ENCODE measurements around the gene RELA. TPM values are rescaled to one million over a fixed set of nuclear protein-coding genes. Genes with fewer than 3 reads are reported as not detected.
A peak's percentile ranks its signal among the peaks of the same experiment; 100 is the strongest.

Gene RELA
- total and polyA plus RNA-seq, 2 of the 13 experiments (the other 11 are each of a cell fraction or from before 2014, with no cell fraction given) = 21.4 to 40.5 TPM

GRCh38 chr11:65612691-65613090, 50.0 kb downstream of the RELA start:
- peak overlapping the region; percentile 96 for H3K4me2 ChIP-seq (ENCODE audit: low read depth, low read length)
- H3K4me3 ChIP-seq (replicated peaks in 1 of 3; ENCODE audit: insufficient read depth in 1 of 3, low read depth in 2 of 3, low read length in 3 of 3) = peak overlapping the region; percentile 84 to 97 (median 94)
- in situ Hi-C loops (cut with HindIII; ENCODE audit: extremely low pct_ligation_motif_present, low pct_unique_long_range_greater_than_20kb) = loop anchor here (5.0 kb wide), 1 partner anchor 35 kb away; the partner anchor contains the start of gene EHBP1L1
- no peaks in the 10 kb centered on the region; a peak in 1 of 5 replicates for H3K27me3 ChIP-seq (ENCODE audit: control insufficient read depth in 1 of 2, insufficient read depth in 2 of 2, low read length in 2 of 2)
- WGBS (ENCODE audit: low lambda C conversion rate) = 47% methylated on average over 5 of the region's 7 CpGs
- ATAC-seq (no peak), FAIRE-seq (no peak), DNase-seq (ENCODE audit: low spot score) (no peak)
- peak overlapping the region; percentile 23 for H3K27ac ChIP-seq (ENCODE audit: extremely low read length, insufficient read depth, low read length)
- H3K36me3 ChIP-seq (replicated peaks in 1 of 2; ENCODE audit: control insufficient read depth in 1 of 2, insufficient read depth in 2 of 2, low read length in 2 of 2) = peaks cover 13 to 38% of the 10 kb centered on the region in 2 experiments; a peak in 4 of 5 replicates
- BruUV-seq (replicated peaks) = no TSS peak
- H3K79me2 ChIP-seq (ENCODE audit: insufficient read depth, low read length) = peaks cover 64% of the 10 kb centered on the region
- peaks cover 23% of the 10 kb centered on the region; the same call in 1 of the 2 replicates for H4K20me1 ChIP-seq (ENCODE audit: insufficient read depth, low read length)
- no peaks in the 10 kb centered on the region for H3K9me3 ChIP-seq (ENCODE audit: low read length)
- H2AFZ ChIP-seq (ENCODE audit: low read length) = no peak overlapping the region
- H3K4me1 ChIP-seq (ENCODE audit: insufficient read depth, low read length) = peaks cover 48% of the 10 kb centered on the region
- POLR2A ChIA-PET = interaction anchor here (0.6 to 4.3 kb wide), 9 partner anchors 10 to 99 kb away, joined by 3 to 48 read pairs (median 4); partner anchors contain the start of genes KAT5, SIPA1 and ZNRD2
- H3K9ac ChIP-seq (ENCODE audit: insufficient read depth, low read depth, low read length) = peak overlapping the region; percentile 95
- intact Hi-C loops (cut with micrococcal nuclease; ENCODE audit: unreplicated experiment) = no loop called here
- CTCF ChIA-PET (ENCODE audit: low intra/inter-chr PET ratio, low total read pairs) = no interaction called here
- TF ChIP-seq HIVEP1 (CRISPR knock-in tag; IDR thresholded peaks at IDR 0.05) (0 out of 2 replicates have a peak, but pooled peaks have one; percentile 18), DZIP1 (CRISPR knock-in tag; IDR thresholded peaks at IDR 0.05) (no peak), ZNF629 (CRISPR knock-in tag; conservative IDR thresholded peaks at IDR 0.05) (no peak), ZNF883 (CRISPR knock-in tag; IDR thresholded peaks at IDR 0.05; ENCODE audit: not compliant biosample characterization) (no peak), RXRA (CRISPR knock-in tag; IDR thresholded peaks at IDR 0.05) (0 out of 2 replicates have a peak, but pooled peaks have one; percentile 15), HNF4A (CRISPR knock-in tag; IDR thresholded peaks at IDR 0.05) (0 out of 2 replicates have a peak, but pooled peaks have one; percentile 2), TRIM22 (IDR thresholded peaks at IDR 0.05) (no peak), ZSCAN20 (CRISPR knock-in tag; IDR thresholded peaks at IDR 0.05; ENCODE audit: borderline replicate concordance) (no peak), ZNF234 (CRISPR knock-in tag; conservative IDR thresholded peaks at IDR 0.05) (no peak), RFX5 (IDR thresholded peaks at IDR 0.05; ENCODE audit: low read depth, low read length) (no peak), ZNF20 (CRISPR knock-in tag; IDR thresholded peaks at IDR 0.05) (no peak), MAZ (IDR thresholded peaks at IDR 0.05; ENCODE audit: borderline replicate concordance, low read depth, low read length) (no peak), MAZ (CRISPR knock-in tag; IDR thresholded peaks at IDR 0.05; ENCODE audit: low read depth) (no peak)
- TF ChIP-seq, protein P1, sequence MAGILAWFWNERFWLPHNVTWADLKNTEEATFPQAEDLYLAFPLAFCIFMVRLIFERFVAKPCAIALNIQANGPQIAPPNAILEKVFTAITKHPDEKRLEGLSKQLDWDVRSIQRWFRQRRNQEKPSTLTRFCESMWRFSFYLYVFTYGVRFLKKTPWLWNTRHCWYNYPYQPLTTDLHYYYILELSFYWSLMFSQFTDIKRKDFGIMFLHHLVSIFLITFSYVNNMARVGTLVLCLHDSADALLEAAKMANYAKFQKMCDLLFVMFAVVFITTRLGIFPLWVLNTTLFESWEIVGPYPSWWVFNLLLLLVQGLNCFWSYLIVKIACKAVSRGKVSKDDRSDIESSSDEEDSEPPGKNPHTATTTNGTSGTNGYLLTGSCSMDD (CRISPR knock-in tag; IDR thresholded peaks at IDR 0.05) = no peak
- TF ChIP-seq, protein P2, sequence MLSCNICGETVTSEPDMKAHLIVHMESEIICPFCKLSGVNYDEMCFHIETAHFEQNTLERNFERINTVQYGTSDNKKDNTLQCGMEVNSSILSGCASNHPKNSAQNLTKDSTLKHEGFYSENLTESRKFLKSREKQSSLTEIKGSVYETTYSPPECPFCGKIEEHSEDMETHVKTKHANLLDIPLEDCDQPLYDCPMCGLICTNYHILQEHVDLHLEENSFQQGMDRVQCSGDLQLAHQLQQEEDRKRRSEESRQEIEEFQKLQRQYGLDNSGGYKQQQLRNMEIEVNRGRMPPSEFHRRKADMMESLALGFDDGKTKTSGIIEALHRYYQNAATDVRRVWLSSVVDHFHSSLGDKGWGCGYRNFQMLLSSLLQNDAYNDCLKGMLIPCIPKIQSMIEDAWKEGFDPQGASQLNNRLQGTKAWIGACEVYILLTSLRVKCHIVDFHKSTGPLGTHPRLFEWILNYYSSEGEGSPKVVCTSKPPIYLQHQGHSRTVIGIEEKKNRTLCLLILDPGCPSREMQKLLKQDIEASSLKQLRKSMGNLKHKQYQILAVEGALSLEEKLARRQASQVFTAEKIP (CRISPR knock-in tag; IDR thresholded peaks at IDR 0.05; ENCODE audit: borderline replicate concordance) = no peak
- TF ChIP-seq, protein P3, sequence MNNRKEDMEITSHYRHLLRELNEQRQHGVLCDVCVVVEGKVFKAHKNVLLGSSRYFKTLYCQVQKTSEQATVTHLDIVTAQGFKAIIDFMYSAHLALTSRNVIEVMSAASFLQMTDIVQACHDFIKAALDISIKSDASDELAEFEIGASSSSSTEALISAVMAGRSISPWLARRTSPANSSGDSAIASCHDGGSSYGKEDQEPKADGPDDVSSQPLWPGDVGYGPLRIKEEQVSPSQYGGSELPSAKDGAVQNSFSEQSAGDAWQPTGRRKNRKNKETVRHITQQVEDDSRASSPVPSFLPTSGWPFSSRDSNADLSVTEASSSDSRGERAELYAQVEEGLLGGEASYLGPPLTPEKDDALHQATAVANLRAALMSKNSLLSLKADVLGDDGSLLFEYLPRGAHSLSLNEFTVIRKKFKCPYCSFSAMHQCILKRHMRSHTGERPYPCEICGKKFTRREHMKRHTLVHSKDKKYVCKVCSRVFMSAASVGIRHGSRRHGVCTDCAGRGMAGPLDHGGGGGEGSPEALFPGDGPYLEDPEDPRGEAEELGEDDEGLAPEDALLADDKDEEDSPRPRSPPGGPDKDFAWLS (CRISPR knock-in tag; IDR thresholded peaks at IDR 0.05; ENCODE audit: borderline replicate concordance) = no peak

Measured in HepG2 (cell line).